ENCODE results near the gene SPG7.

The SPG7 gene

DNA sequence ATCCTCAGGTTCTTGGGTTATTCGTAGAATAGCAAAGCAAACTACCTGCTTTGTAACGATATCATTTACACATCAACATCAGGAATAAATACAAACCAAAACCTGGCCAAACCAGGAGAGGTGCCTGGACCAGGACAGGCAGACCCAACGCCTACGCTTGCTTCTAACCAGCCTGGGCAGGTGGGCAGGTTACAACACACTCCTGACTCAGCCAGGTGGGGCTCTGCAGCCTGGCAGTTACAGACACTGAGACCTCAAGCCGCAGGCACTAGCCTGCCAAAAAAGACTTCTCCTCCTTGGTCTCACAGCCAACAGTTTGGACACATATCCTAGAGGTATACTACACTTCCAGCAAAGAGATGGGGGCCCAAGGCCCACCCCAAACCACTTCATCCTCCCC, 31.8 kb upstream of the SPG7 start:
- peaks cover 88% of the 10 kb centered on the region for H3K4me1 Mint-ChIP-seq
- no peak for ATAC-seq (replicated peaks; ENCODE audit: extremely low read depth, poor library complexity, severe bottlenecking)
- no peak for DNase-seq (ENCODE audit: low spot score in 2 of 2)
- peak overlapping the region; percentile 47 for H3K4me3 Mint-ChIP-seq
- H3K27me3 Mint-ChIP-seq, result no peaks in the 10 kb centered on the region
- H3K36me3 Mint-ChIP-seq (ENCODE audit: insufficient read depth), result peaks cover 23% of the 10 kb centered on the region
- no peaks in the 10 kb centered on the region for H3K9me3 Mint-ChIP-seq
- H3K27ac Mint-ChIP-seq (ENCODE audit: low read depth), result peak overlapping the region; percentile 44

DNA sequence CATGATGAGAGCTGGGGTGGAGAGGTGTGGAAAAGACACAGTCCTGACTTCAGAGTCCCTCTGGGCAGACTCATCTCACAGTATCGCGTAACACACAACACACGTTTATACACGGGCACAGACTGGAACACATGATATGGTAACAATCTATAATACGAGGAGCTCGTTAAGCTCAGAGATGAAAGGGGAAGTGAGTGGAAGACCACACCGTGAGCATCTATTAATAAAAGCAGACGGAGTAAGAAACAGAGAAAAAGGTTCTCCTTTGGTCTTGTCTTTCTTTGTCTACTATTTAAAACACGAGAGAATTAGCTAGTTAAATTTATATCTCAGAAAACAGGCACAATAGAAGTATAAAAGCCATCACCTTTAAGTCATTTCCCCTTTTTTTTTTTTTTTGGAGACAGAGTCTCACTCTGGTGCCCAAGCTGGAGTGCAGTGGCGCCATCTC, 31.4 kb upstream of the SPG7 start:
- Mint-ChIP-seq H3K36me3 (ENCODE audit: insufficient read depth) (peaks cover 24% of the 10 kb centered on the region), H3K27me3 (no peaks in the 10 kb centered on the region), H3K27ac (ENCODE audit: low read depth) (peak overlapping the region; percentile 44), H3K4me3 (peak overlapping the region; percentile 47), H3K9me3 (no peaks in the 10 kb centered on the region), H3K4me1 (peaks cover 88% of the 10 kb centered on the region)
- ATAC-seq (replicated peaks; ENCODE audit: extremely low read depth, poor library complexity, severe bottlenecking), result no peak
- DNase-seq (ENCODE audit: low spot score in 2 of 2), result no peak

DNA sequence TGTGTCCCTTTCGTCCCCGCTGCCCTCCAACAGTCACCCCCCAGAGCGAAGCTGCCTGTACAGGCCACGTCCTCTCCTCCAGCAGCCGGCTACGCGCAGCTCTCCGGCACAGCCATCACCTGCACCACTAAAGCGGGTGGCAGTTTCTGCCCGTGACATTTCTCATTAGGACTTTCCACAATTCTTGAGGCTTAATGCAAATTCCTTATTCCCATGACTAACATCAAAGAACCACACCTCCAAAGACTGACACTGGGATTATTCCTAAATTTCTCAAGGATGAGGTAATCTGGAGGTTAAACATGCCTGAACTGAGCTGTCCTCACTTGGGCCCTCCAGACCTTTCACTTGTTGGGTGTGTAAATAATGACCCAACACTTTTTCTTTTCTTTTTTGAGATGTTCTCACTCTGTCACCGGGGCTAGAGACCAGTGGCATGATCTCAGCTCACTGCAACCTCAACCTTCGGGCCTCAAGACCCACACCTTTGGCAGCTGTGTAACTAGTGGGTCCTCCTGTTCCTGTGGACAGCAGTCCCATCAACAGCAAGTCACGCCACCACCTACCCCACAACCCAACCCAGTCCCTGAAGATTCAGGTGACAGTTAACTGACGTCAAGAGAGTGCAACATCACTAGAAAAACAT, 29.5 kb upstream of the SPG7 start:
- Mint-ChIP-seq H3K9me3 (no peaks in the 10 kb centered on the region), H3K36me3 (ENCODE audit: insufficient read depth) (peaks cover 25% of the 10 kb centered on the region), H3K4me3 (peak overlapping the region; percentile 55), H3K27me3 (no peaks in the 10 kb centered on the region), H3K4me1 (peaks cover 88% of the 10 kb centered on the region), H3K27ac (ENCODE audit: low read depth) (peak overlapping the region; percentile 77)
- no peak for ATAC-seq (replicated peaks; ENCODE audit: extremely low read depth, poor library complexity, severe bottlenecking)
- no peak for DNase-seq (ENCODE audit: low spot score in 2 of 2)

DNA sequence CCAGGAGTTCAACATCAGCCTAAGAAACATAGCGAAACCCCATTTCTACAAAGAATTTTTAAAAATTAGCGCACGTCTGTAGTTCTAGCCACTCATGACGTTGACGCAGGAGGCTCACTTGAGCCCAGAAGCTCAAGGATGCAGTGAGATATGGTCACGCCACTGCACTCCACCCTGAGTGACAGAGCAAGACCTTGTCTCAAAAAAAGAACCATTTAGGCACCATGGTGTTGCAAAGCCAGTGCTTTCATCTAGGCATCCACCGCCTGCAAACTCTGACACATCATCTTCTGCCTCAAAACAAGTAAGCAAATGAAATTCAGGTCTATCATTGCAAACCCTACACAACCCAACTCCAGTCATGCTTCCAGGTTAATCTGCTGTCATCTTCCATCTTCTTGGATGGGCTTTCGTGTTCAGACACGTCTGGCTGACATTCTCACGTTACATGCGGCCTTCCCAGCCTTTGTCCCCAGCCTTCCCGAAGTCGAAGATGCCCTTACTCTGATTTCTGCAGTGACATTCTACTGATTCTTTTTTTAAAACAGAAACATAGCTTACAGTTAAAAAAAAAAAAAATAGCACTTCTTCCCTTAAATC, 26.7 kb upstream of the SPG7 start:
- no peaks in the 10 kb centered on the region for H3K27me3 Mint-ChIP-seq
- peaks cover 88% of the 10 kb centered on the region for H3K4me1 Mint-ChIP-seq
- ATAC-seq (replicated peaks; ENCODE audit: extremely low read depth, poor library complexity, severe bottlenecking) (no peak), DNase-seq (ENCODE audit: low spot score in 2 of 2) (no peak)
- H3K36me3 Mint-ChIP-seq (ENCODE audit: insufficient read depth), result peaks cover 28% of the 10 kb centered on the region
- H3K4me3 Mint-ChIP-seq, result peak overlapping the region; percentile 83
- H3K27ac Mint-ChIP-seq (ENCODE audit: low read depth), result peak overlapping the region; percentile 93
- H3K9me3 Mint-ChIP-seq, result no peaks in the 10 kb centered on the region

DNA sequence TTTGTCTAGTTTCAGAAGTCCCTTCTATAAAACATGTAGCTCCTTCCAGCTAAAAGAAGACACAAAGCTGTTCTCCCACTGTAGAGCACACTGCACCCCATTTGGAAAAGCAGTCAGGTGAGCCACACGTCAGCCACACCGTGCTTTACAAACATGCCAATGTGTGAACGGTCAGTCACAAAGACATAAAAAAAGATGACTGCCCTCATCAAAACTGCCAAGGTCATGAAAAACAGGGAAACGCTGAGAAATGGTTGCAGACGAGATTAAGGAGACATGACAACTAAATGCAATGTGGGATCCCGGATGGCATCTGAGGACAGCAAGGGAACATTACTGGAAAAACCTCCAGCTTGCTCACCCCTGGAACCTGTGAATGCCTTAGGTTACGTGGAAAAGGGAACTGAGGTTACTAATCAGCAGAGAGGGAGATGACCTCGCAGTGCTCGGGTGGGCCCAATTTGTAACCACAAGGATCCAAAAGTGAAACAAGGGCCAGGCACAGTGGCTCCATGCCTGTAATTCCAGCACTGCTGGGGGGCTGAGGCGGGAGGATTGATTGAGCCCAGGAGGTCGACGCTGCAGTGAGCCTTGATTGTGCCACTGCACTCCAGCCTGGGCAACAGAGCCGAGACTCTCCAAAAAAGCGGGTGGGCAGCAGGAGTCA, 25.9 kb upstream of the SPG7 start:
- no peak for DNase-seq (ENCODE audit: low spot score in 2 of 2)
- H3K4me1 Mint-ChIP-seq, result peaks cover 86% of the 10 kb centered on the region
- no peaks in the 10 kb centered on the region for H3K9me3 Mint-ChIP-seq
- H3K27me3 Mint-ChIP-seq, result no peaks in the 10 kb centered on the region
- peaks cover 32% of the 10 kb centered on the region for H3K36me3 Mint-ChIP-seq (ENCODE audit: insufficient read depth)
- peak overlapping the region; percentile 93 for H3K27ac Mint-ChIP-seq (ENCODE audit: low read depth)
- H3K4me3 Mint-ChIP-seq, result peak overlapping the region; percentile 83
- ATAC-seq (replicated peaks; ENCODE audit: extremely low read depth, poor library complexity, severe bottlenecking), result no peak

DNA sequence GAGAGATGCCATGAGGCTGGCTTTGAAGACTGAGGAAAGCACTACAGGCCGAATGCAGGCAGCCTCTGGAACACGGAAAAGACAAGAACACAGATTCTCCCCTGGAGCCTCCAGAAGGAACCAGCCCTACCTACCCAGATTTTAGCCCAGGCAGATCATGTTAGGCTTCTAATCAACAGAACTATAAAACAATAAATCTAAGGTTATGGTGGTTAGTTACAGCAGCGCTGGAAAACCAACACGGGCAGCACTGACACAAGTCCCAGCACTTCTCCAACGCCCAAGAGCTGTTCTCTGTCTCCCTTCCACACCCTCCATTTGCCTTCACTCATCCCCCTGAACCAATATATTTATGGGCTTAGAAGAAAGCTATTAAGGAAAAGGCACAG, 25.4 kb upstream of the SPG7 start:
- no peak for DNase-seq (ENCODE audit: low spot score in 2 of 2)
- Mint-ChIP-seq H3K4me1 (peaks cover 85% of the 10 kb centered on the region), H3K36me3 (ENCODE audit: insufficient read depth) (peaks cover 32% of the 10 kb centered on the region), H3K27me3 (no peaks in the 10 kb centered on the region), H3K4me3 (peak overlapping the region; percentile 83), H3K9me3 (no peaks in the 10 kb centered on the region), H3K27ac (ENCODE audit: low read depth) (peak overlapping the region; percentile 93)
- ATAC-seq (replicated peaks; ENCODE audit: extremely low read depth, poor library complexity, severe bottlenecking), result no peak

DNA sequence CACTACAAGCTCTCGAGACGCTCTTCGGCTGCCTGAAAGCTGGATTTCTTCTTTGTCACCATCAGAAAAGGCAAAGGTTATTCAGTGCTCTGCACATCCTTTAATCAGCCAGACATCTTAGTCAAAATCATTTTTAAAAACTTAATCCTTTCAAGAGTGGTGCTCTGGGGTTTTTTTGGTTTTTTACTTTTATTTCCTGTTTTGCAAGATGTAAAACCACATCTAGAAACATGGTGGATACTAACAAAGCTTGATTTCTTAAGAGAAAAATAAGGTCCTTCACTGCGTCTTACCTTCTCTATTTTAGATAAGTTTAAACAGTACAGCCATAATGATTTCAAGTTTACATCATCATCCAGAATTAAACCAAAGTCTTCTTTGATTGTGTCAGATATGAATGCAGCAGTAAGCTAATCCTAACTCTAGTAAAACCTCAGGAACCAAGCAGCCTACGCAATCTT, 24.1 kb upstream of the SPG7 start:
- Mint-ChIP-seq H3K27ac (ENCODE audit: low read depth) (peak overlapping the region; percentile 93), H3K4me1 (peaks cover 85% of the 10 kb centered on the region), H3K27me3 (no peaks in the 10 kb centered on the region), H3K9me3 (no peaks in the 10 kb centered on the region), H3K4me3 (peak overlapping the region; percentile 83), H3K36me3 (ENCODE audit: insufficient read depth) (peaks cover 38% of the 10 kb centered on the region)
- DNase-seq (ENCODE audit: low spot score in 2 of 2) (no peak), ATAC-seq (replicated peaks; ENCODE audit: extremely low read depth, poor library complexity, severe bottlenecking) (peak; percentile 73)

DNA sequence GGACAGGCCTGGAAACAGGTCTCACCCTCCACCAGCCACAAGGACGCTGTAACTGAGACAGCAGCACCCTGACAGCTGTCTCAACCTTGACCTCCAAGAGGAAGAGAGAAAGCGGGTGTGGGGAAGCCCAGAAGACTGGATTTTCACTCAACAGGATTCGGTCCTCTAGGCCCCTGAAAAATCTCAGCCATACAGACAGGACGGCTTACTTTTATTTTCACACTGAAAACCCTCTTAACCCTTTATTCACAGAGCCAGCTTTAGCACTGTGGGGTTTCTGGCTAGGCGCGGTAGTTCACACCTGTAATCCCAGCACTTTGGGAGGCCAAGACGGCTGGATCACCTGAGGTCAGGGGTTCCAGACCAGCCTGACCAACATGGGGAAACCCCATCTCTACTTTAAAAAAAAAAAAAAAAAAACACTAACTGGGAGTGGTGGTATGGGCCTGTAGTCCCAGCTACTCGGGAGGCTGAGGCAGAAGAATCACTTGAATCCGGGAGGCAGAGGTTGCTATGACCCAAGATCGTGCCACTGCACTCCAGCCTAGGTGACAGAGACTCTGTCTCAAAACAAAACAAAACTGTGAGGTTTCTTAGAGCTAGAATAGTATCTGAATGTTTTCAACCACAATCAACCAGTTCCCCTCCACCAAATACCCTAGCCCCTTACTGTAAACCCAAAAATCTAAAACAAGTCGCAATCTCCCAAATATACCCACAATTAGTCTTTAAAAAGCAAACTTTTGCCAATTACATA, 23.1 kb upstream of the SPG7 start:
- H3K9me3 Mint-ChIP-seq, result no peaks in the 10 kb centered on the region
- H3K27ac Mint-ChIP-seq (ENCODE audit: low read depth), result peak overlapping the region; percentile 93
- H3K4me1 Mint-ChIP-seq, result peaks cover 85% of the 10 kb centered on the region
- ATAC-seq (replicated peaks; ENCODE audit: extremely low read depth, poor library complexity, severe bottlenecking) (peak; percentile 1), DNase-seq (ENCODE audit: low spot score in 2 of 2) (no peak)
- peak overlapping the region; percentile 83 for H3K4me3 Mint-ChIP-seq
- peaks cover 39% of the 10 kb centered on the region for H3K36me3 Mint-ChIP-seq (ENCODE audit: insufficient read depth)
- no peaks in the 10 kb centered on the region for H3K27me3 Mint-ChIP-seq

DNA sequence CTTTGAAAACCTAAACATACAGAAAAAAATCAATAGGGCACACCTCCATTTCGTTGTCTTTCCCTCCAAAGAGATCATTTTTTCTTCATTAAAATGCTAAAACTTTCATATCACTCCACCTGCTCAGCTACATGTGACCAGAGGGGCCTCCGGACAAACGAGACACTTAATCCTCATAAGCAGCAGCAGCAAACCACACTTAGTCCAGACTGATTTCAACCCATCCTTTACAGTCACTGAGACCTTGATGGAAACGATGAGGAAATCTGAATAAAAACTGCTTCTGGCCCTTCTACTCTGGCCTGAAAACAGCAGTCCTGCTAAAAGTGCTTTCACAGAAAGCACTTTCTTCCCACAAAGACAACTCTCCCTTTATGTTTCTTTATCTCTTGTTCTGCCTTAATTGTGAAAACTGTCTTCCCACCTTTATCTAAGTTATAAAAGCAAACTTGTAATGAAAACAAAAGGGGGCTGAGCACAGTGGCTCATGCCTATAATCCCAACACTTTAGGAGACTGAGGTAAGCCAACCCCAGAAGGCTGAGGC, 22.4 kb upstream of the SPG7 start:
- peak overlapping the region; percentile 93 for H3K27ac Mint-ChIP-seq (ENCODE audit: low read depth)
- DNase-seq (ENCODE audit: low spot score in 2 of 2) (no peak), ATAC-seq (replicated peaks; ENCODE audit: extremely low read depth, poor library complexity, severe bottlenecking) (no peak)
- peaks cover 38% of the 10 kb centered on the region for H3K36me3 Mint-ChIP-seq (ENCODE audit: insufficient read depth)
- no peaks in the 10 kb centered on the region for H3K27me3 Mint-ChIP-seq
- H3K9me3 Mint-ChIP-seq, result no peaks in the 10 kb centered on the region
- peak overlapping the region; percentile 83 for H3K4me3 Mint-ChIP-seq
- H3K4me1 Mint-ChIP-seq, result peaks cover 80% of the 10 kb centered on the region

DNA sequence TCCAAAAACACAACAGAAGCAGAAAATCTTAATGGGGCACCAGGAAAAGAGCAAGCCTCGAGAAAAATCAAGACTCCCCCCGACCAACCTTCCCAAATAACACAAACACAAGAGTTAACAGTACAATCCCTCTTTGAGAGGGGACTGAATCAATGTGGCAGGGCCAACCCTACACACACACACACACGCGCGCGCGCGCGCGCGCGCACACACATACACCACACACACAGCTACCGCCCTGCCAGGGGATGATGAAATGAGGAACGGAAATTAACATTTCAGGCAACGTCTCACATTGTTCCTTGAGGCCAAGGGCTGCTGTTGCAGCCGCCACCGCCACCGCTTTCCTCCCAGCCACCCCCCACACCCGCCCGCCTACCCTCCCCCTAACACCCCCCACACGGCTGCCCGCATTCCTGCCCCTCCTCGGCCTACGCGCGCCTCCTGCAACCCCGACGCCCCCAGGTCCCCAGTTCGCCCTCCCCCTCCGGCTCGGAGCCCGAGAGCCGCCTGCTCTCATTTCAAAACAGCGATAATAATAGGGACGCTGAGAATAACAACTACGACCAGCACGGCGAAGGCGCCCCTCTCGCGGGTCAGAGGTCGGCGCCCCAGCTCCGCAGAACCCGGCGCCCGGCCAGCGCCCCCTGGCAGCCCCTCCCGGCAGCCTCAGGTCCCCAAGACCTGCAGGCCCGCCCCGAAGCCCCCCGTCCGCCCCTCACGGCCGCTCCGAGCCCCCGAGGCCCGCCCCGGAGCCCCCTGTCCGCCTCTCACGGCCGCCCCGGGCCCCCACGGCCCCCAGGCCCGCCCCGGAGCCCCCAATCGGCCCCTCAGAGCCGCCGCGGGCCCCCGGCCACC, 18.9 kb upstream of the SPG7 start:
- Mint-ChIP-seq H3K4me1 (peaks cover 66% of the 10 kb centered on the region), H3K27ac (ENCODE audit: low read depth) (peak overlapping the region; percentile 93), H3K27me3 (no peaks in the 10 kb centered on the region), H3K9me3 (no peaks in the 10 kb centered on the region), H3K36me3 (ENCODE audit: insufficient read depth) (peaks cover 28% of the 10 kb centered on the region), H3K4me3 (peak overlapping the region; percentile 87)
- DNase-seq (ENCODE audit: low spot score in 2 of 2) (peak; percentile 58 to 83), ATAC-seq (replicated peaks; ENCODE audit: extremely low read depth, poor library complexity, severe bottlenecking) (peak; percentile 53)

DNA sequence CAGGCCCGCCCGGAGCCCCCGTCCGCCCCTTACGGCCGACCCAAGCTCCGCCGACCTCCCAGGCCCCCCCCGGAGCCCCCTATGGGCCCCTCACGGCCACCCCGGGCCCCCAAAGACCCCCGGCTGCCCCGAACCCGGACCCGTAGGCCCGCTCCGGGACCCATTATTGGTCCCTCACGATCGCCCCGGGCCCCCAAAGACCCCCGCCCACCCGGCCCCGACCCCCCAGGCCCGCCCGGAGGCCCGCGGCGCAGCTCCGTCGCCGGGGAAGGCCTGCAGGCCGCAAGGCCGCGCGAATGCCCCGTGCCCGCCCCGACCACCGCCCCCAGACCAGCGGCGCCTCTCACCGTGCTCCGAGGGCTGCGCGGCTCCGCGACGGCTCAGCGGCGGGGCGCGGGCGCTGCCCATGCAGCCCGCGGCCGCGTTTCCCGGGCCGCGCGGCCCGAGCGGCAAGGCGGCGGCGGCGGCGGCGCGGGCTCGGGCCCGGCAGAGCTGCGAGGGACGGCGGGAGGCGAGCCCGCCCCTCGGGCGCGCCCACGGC, 18.2 kb upstream of the SPG7 start:
- peak overlapping the region; percentile 83 for H3K4me3 Mint-ChIP-seq
- no peaks in the 10 kb centered on the region for H3K27me3 Mint-ChIP-seq
- ATAC-seq (replicated peaks; ENCODE audit: extremely low read depth, poor library complexity, severe bottlenecking) (no peak), DNase-seq (ENCODE audit: low spot score in 2 of 2) (no peak)
- H3K36me3 Mint-ChIP-seq (ENCODE audit: insufficient read depth), result peaks cover 28% of the 10 kb centered on the region
- peaks cover 59% of the 10 kb centered on the region for H3K4me1 Mint-ChIP-seq
- H3K27ac Mint-ChIP-seq (ENCODE audit: low read depth), result peak overlapping the region; percentile 83
- no peaks in the 10 kb centered on the region for H3K9me3 Mint-ChIP-seq
